RWPE2 (cell line): ENCODE data around the gene SLC4A2.
A peak's percentile ranks its signal among the peaks of the same experiment; 100 is the strongest.

Experiments
- ATAC-seq: fragments of 200-7000 bp; cut with Tn5 transposase; 3 replicates; pipeline ENCODE4 v1.9.1; 2021; ENCODE audit warnings: low read depth
- DNase-seq: peaks from one replicate; pipeline ENCODE4 v3.0.0-alpha.2; 2020; ENCODE audit warnings: low spot score
- H3K27ac ChIP-seq: fragments of 450-650 bp; 2 replicates; pipeline ENCODE4 v1.5.1; 2017; ENCODE audit warnings: mild to moderate bottlenecking; ENCODE audit not compliant: poor library complexity, severe bottlenecking
- H3K27me3 ChIP-seq: fragments of 250-450 bp; sonication (Bioruptor Pico); 2 replicates; pipeline ENCODE4 v1.5.1; 2021; ENCODE audit warnings: mild to moderate bottlenecking, moderate library complexity; ENCODE audit not compliant: insufficient read depth, poor library complexity, severe bottlenecking
- H3K36me3 ChIP-seq: fragments of 250-450 bp; sonication (Bioruptor Pico); 2 replicates; pipeline ENCODE4 v1.5.1; 2020; ENCODE audit warnings: low read depth, mild to moderate bottlenecking, moderate library complexity
- H3K4me1 ChIP-seq: fragments of 250-450 bp; sonication (Bioruptor Pico); 2 replicates; pipeline ENCODE4 v1.5.1; 2021; ENCODE audit warnings: mild to moderate bottlenecking, moderate library complexity; ENCODE audit not compliant: insufficient read depth, poor library complexity, severe bottlenecking
- H3K4me3 ChIP-seq: fragments of 250-450 bp; sonication (Bioruptor Pico); 2 replicates; pipeline ENCODE4 v1.5.1; 2021; ENCODE audit warnings: mild to moderate bottlenecking, moderate library complexity; ENCODE audit not compliant: severe bottlenecking
- H3K9me3 ChIP-seq: fragments of 250-450 bp; sonication (Bioruptor Pico); 2 replicates; pipeline ENCODE4 v1.5.1; 2021; ENCODE audit warnings: mild to moderate bottlenecking, moderate library complexity; ENCODE audit not compliant: severe bottlenecking
- CTCF ChIP-seq: fragments of 450-650 bp; IDR thresholded peaks from one replicate; pipeline ENCODE4 v1.5.1; 2017; ENCODE audit warnings: mild to moderate bottlenecking, moderate library complexity; ENCODE audit not compliant: poor library complexity, severe bottlenecking

SLC4A2 gene

GRCh38 chr7:151123158-151123821, 63.9 kb downstream of the SLC4A2 start:
- H3K36me3 ChIP-seq, result peaks cover 65% of the 10 kb centered on the region
- TF ChIP-seq CTCF, result no peak
- no peak for ATAC-seq
- no peaks in the 10 kb centered on the region for H3K9me3 ChIP-seq
- H3K27ac ChIP-seq, result no peak overlapping the region
- DNase-seq, result no peak
- no peaks in the 10 kb centered on the region for H3K27me3 ChIP-seq
- no peak overlapping the region for H3K4me3 ChIP-seq
- no peaks in the 10 kb centered on the region for H3K4me1 ChIP-seq

- H3K27me3 ChIP-seq, result no peaks in the 10 kb centered on the region
- H3K9me3 ChIP-seq, result no peaks in the 10 kb centered on the region
- H3K4me1 ChIP-seq, result no peaks in the 10 kb centered on the region
- no peak for DNase-seq
- H3K27ac ChIP-seq, result no peak overlapping the region
- peaks cover 65% of the 10 kb centered on the region for H3K36me3 ChIP-seq
- TF ChIP-seq CTCF, result peak; percentile 94
- H3K4me3 ChIP-seq, result no peak overlapping the region
- ATAC-seq, result peak; percentile 87
Measured at GRCh38 chr7:151123822-151124464, 64.6 kb downstream of the SLC4A2 start.

- Histone ChIP-seq H3K4me3 (no peak overlapping the region), H3K9me3 (no peaks in the 10 kb centered on the region), H3K27me3 (no peaks in the 10 kb centered on the region), H3K4me1 (no peaks in the 10 kb centered on the region), H3K27ac (no peak overlapping the region), H3K36me3 (peaks cover 61% of the 10 kb centered on the region)
- no peak for TF ChIP-seq CTCF
- ATAC-seq, result no peak
- DNase-seq, result no peak
Measured at GRCh38 chr7:151124481-151124880, 65.1 kb downstream of the SLC4A2 start.

- no peak overlapping the region for H3K27ac ChIP-seq
- no peaks in the 10 kb centered on the region for H3K9me3 ChIP-seq
- no peaks in the 10 kb centered on the region for H3K27me3 ChIP-seq
- H3K36me3 ChIP-seq, result peaks cover 63% of the 10 kb centered on the region
- no peak for DNase-seq
- H3K4me3 ChIP-seq, result no peak overlapping the region
- H3K4me1 ChIP-seq, result no peaks in the 10 kb centered on the region
- no peak for ATAC-seq
- TF ChIP-seq CTCF, result no peak
Measured at GRCh38 chr7:151124899-151125399, 65.6 kb downstream of the SLC4A2 start.

GRCh38 chr7:151125470-151125845, 66.1 kb downstream of the SLC4A2 start:
- H3K36me3 ChIP-seq, result peaks cover 63% of the 10 kb centered on the region
- DNase-seq, result no peak
- TF ChIP-seq CTCF, result no peak
- no peaks in the 10 kb centered on the region for H3K4me1 ChIP-seq
- no peak for ATAC-seq
- no peak overlapping the region for H3K27ac ChIP-seq
- H3K4me3 ChIP-seq, result no peak overlapping the region
- no peaks in the 10 kb centered on the region for H3K27me3 ChIP-seq
- H3K9me3 ChIP-seq, result no peaks in the 10 kb centered on the region
